KOPT-K1 (cell line): ENCODE measurements around the gene LPP.

Experiments used
- H3K27ac ChIP-seq: fragments of 200-600 bp; sonication (generic); 2 replicates; pipeline ENCODE4 v1.5.1; 2016; ENCODE audit warnings: antibody characterized with exemption, mild to moderate bottlenecking, low read depth, low read length; ENCODE audit not compliant: poor library complexity, severe bottlenecking
- H3K36me3 ChIP-seq: fragments of 200-600 bp; sonication (generic); 2 replicates; pipeline ENCODE4 v1.5.1; 2017; ENCODE audit warnings: antibody characterized with exemption, mild to moderate bottlenecking, low read length, moderate library complexity; ENCODE audit not compliant: insufficient read depth
- H3K9me3 ChIP-seq: fragments of 200-600 bp; sonication (generic); 2 replicates; pipeline ENCODE4 v1.5.1; 2017; ENCODE audit warnings: antibody characterized with exemption, low read length, mild to moderate bottlenecking; ENCODE audit not compliant: insufficient read depth, poor library complexity, severe bottlenecking

Gene LPP

DNA sequence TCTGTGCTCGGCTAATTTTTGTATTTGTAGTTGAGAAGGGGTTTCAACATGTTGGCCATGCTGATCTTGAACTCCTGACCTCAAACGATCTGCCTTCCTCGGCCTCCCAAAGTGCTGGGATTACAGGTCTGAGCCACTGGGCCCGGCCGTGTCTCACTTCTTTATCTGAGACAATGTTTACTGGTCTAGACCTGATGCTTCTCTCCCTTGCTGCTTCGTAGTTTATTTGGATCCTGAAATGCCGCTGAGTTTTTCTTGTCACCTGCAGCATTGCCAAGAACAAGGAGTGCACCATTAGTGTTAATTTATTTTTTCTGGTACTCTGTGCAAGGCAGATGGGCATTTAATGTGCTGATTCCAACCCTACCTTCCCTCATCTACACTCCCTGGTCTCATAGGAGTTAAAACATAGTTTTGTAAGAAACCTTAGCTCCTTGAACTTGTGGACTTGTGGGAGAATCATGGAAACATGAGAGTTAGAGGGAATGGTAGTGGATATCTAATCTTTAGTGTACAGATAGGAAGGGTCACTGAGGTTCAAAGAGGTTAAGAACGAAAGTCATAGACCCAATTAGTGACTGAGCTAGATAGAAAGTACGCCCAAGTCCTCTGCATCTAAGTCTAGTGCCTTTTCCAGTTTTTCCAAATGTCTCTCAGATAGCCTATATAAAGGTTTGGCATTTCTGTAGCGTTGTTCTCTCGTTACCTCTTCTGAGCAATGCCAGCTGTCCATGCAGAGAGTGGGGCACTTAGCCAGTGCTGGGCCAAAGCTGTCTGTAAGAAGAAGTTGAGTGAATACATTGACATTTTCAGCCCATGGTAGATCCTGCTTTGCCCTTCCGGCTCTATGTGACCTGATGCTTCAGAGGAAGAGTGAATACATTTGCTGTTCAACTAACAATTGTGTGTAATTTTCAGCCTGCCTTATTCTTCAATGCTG lies 244.1 kb downstream of the LPP start:
- Histone ChIP-seq H3K36me3 (no peaks in the 10 kb centered on the region), H3K9me3 (peaks cover 10% of the 10 kb centered on the region), H3K27ac (no peak overlapping the region)

DNA sequence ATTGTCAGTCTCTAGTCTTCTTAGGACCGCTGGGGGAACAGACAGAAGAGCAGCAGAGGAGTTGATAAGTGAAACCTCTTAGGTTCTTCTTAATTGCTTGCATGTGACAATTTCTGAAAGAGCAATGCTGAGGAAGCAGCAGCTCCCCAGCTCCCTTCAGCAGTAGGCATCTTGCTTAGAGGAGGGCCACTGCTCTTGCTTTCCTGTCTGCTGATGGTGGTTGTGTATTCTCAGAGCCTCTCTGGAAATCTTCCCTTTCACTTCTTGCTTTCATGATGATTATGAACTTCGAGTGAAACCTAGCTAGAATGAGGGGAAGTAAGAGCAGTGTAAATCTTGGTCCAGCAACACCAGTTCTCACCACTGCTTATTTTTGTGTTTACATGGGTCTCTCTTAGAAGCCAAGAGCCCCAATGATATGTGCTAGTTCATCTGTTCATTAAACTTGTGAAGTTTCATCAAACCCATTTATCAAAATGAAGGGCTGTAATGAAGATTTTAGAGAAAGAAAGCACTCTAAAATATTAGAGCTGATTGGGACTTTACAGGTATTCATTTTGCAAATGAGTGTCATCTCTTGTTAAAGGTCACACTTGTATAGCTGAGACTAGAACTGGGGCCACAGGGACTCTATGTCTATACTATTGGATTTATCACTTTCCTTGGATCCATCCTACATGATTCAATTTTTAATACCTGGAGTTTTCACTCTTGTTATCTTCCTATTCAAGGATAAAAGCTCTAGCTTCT lies 246.7 kb downstream of the LPP start:
- no peaks in the 10 kb centered on the region for H3K36me3 ChIP-seq
- H3K9me3 ChIP-seq = peaks cover 10% of the 10 kb centered on the region
- H3K27ac ChIP-seq = no peak overlapping the region

DNA sequence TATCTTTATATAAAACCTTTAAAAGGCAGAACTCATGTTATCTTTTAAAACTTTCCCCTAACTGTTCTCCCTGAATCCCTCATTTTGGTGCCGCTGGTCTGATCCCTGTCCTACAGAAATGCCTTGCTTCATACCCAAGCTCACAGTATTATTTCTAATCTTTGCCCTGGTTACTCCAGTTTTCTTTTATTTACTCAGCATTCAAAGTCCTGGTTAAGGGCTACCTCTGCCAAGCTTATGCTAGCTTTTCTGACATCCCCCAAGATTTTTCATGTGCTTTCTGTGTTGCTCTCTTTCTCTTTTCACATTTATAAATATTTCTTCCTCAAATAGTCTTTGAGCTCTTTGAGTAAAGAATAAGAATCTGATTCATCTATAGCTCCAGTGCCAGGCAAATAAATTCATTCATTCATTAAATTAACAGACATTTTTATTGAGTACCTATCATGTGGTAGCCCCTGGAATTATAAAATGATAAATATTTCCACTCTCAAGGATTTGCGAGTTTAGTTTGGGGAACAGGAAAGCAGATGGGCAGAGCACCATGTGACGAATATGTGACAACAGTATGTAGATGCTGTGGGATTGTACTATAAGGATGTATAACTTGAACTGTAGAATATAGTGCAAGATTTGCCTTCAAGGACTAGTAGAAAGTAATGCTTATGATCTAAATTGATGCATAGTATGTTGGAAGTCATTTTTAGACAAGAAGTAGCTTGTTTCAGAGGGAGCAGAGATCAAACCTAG lies 247.5 kb downstream of the LPP start:
- Histone ChIP-seq H3K9me3 (peaks cover 10% of the 10 kb centered on the region), H3K36me3 (no peaks in the 10 kb centered on the region; the same call in 1 of the 2 replicates), H3K27ac (no peak overlapping the region)

DNA sequence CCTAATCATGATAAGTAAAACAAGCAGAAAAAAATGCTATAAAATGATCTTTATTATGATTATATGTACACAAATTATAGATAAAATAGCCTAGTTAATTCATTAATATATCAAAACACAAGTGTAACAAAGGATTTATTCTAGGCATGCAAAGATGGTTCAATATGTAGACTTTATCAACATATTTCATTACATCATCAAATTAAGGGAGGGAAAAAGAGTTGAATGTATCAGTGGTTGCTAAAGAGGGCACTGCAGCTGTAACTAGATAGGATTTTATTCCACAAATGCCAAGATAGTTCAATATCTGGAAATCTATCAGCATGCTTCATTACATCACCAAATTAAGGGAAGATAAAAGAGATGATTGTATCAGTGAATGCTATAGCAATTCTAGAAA lies 248.3 kb downstream of the LPP start:
- H3K9me3 ChIP-seq = peaks cover 10% of the 10 kb centered on the region
- no peak overlapping the region for H3K27ac ChIP-seq
- no peaks in the 10 kb centered on the region; the same call in 1 of the 2 replicates for H3K36me3 ChIP-seq

DNA sequence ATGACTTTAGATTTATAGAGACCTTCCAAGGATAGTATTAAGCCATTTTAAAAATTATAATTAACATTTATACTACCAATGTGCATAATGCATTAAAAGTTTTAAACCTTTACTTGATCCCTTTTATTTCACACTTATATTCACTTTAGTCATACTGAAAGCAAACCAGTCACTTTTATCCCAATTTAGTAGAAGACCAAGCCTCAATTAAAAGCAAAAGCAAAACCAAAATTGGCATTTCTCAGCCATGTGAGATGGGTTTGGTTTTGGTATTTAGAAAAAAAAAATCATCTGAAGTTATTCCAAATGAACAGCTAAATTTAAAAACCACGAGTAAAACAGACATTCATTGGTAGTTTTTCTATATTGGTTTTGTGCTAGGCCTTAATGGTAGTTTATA lies 249.4 kb downstream of the LPP start:
- Histone ChIP-seq H3K9me3 (peaks cover 10% of the 10 kb centered on the region), H3K36me3 (no peaks in the 10 kb centered on the region; the same call in 1 of the 2 replicates), H3K27ac (peak overlapping the region; percentile 14)

DNA sequence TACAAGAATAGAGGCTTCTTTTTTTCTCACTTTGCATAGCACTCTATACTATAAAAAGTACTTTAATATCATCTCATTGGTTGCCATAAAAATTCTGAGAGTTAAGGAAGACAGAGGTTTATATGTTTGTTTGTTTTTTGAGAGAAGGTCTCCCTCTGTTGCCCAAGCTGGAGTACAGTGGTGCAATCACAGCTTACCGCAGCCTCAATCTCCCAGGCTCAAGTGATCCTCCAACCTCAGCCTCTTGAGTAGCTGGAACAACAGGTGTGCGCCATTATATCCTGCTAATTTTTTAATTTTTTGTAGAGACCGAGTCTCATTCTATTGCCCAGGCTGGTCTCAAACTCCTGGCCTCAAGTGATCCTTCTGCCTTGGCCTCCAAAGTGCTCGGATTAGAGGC lies 250.2 kb downstream of the LPP start:
- Histone ChIP-seq H3K36me3 (no peaks in the 10 kb centered on the region; the same call in 1 of the 2 replicates), H3K27ac (no peak overlapping the region), H3K9me3 (peaks cover 10% of the 10 kb centered on the region)

DNA sequence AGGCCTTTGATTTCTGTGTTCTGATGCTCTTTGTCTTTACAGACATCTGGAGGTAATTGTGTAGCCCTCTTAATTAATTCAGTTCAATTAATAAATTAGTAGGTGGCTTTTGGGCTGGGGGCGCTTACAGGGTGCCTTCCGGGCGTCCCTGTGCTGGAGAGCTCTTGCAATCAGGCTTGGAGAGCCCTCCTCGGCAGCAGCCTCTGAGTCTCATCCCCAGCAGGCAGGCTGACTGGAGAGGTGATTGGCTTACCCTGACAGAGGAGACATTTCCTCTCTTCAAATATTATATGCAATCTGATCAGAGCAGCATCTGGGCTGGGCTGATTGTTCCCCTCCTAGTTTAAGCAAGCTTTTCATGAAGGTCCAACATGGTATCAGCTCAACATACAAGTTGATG lies 250.7 kb downstream of the LPP start:
- Histone ChIP-seq H3K36me3 (no peaks in the 10 kb centered on the region; the same call in 1 of the 2 replicates), H3K27ac (no peak overlapping the region), H3K9me3 (peaks cover 10% of the 10 kb centered on the region)

GRCh38 chr3:188407158-188407880 lies 253.4 kb downstream of the LPP start:
- H3K27ac ChIP-seq = no peak overlapping the region
- no peaks in the 10 kb centered on the region; the same call in 1 of the 2 replicates for H3K36me3 ChIP-seq
- H3K9me3 ChIP-seq = peaks cover 3% of the 10 kb centered on the region

- H3K27ac ChIP-seq = no peak overlapping the region
- no peaks in the 10 kb centered on the region; the same call in 1 of the 2 replicates for H3K36me3 ChIP-seq
- no peaks in the 10 kb centered on the region for H3K9me3 ChIP-seq
These were observed 254.9 kb downstream of the LPP start for GRCh38 chr3:188408831-188409230.

DNA sequence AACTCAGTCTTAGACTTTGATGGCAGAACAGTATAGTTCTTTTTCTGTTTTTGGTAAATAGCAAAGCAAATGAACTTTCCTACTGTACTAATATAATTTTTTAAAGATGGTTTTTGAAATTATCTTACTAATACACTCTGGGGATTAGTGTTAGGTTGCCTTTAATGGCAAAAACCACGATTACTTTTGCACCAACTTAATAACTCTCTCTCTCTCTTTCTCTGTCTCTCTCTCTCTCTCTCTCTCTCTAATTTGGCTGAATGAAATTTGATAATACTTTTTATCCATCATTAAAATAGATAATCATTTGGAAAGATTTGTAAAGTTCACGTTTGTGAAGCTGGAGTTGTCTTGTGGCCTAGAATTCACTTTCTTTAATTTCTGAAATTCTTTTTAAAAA lies 257.8 kb downstream of the LPP start:
- no peak overlapping the region for H3K27ac ChIP-seq
- no peaks in the 10 kb centered on the region; the same call in 1 of the 2 replicates for H3K36me3 ChIP-seq
- H3K9me3 ChIP-seq = no peaks in the 10 kb centered on the region

GRCh38 chr3:188415196-188415595 lies 261.2 kb downstream of the LPP start:
- no peak overlapping the region for H3K27ac ChIP-seq
- no peaks in the 10 kb centered on the region for H3K36me3 ChIP-seq
- H3K9me3 ChIP-seq = no peaks in the 10 kb centered on the region

GRCh38 chr3:188416041-188416440 lies 262.1 kb downstream of the LPP start:
- Histone ChIP-seq H3K36me3 (no peaks in the 10 kb centered on the region), H3K27ac (no peak overlapping the region), H3K9me3 (no peaks in the 10 kb centered on the region)

DNA sequence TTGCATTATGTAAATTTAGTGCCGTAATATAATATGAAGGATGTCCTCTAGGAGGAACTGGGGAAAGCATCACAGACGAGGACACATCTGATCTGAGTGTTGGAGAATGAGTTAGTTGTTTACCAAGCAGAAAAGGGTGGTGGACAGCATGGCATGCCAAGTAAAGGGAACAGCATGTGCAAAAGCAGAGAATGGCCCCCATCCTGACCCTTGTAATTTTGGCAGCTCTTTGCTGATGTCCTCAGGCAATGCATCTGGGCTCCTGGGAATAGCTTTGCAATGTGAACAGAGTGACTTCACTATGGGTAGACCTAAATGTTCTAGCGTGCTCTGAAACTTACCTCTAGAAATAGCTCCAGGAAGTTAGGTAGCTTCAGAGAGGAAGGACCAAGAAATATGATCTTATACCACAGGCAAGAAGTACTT lies 263.3 kb downstream of the LPP start:
- H3K27ac ChIP-seq = no peak overlapping the region
- H3K9me3 ChIP-seq = no peaks in the 10 kb centered on the region
- H3K36me3 ChIP-seq = no peaks in the 10 kb centered on the region

- Histone ChIP-seq H3K27ac (no peak overlapping the region), H3K36me3 (no peaks in the 10 kb centered on the region)
These were observed 263.8 kb downstream of the LPP start for GRCh38 chr3:188417766-188418165.

More at GRCh38 chr3:188417766-188418165, 263.8 kb downstream of the LPP start:
- no peaks in the 10 kb centered on the region for H3K9me3 ChIP-seq
